HG02870 (cell line): ENCODE results near the gene LIFR.
"Not testable (repeated sequence)": the region's sequence is repeated elsewhere in the genome, so short reads cannot be mapped to it uniquely, and the experiment has no call there.

Experiments used
- ATAC-seq: cut with Tn5 transposase; IDR thresholded peaks from one replicate; pipeline ENCODE4 v1.9.1; 2021; ENCODE audit warnings: mild to moderate bottlenecking, moderate library complexity; ENCODE audit not compliant: unreplicated experiment

Gene LIFR

GRCh38 chr5:38582975-38583319 is 26.5 kb upstream of the LIFR start:
- ATAC-seq: no peak

DNA sequence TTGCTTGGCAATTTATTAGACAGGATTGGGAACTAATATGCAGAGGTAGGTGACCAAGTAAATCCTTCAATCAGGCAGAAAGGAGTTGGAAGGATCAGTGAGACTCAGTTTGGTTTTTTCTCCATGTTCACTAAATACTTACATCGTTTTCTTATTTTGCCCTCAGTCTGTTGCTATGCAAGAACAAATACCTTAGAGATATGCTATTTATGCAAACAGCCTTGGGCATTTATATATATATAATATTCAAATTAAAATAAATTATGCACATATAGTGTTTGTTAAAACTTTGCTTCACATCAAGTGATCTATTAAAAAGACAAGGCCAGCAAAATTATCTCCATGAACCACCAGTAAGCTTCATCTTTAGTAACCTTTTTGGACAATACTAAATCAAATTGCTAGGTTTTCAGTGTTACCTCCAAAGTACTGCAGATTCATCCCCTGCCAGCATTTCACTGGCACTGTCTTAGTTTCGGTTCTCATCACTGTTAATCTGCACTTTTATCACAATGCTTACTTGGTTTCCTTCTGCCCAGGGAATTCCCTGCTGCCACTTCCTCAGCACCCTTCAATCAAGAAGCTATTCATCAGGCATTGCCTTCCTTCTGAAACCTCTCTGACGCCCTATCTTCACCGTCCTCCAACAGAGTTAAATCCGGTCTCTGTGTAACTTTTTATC is 26.0 kb upstream of the LIFR start:
- no peak for ATAC-seq

DNA sequence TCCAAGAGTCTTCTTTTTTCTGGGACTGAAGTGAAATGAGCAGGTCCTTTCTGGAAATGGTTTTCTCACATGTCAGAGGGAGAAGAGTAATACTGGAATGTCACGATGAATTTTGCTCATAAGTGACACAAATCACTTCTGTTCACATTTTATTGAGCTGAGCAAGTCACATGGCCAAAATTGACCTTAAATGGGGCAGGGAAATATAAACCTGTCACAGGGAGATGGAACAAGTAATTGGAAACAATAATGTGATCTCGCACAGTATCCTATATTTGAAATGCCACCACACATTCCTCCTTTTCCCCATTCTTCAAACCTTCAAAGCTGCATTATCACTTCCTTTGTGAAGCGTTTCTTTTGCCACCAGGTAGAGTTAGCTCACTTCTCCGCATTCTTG is 25.2 kb upstream of the LIFR start:
- no peak for ATAC-seq

GRCh38 chr5:38579105-38579504 is 22.7 kb upstream of the LIFR start:
- no peak for ATAC-seq

DNA sequence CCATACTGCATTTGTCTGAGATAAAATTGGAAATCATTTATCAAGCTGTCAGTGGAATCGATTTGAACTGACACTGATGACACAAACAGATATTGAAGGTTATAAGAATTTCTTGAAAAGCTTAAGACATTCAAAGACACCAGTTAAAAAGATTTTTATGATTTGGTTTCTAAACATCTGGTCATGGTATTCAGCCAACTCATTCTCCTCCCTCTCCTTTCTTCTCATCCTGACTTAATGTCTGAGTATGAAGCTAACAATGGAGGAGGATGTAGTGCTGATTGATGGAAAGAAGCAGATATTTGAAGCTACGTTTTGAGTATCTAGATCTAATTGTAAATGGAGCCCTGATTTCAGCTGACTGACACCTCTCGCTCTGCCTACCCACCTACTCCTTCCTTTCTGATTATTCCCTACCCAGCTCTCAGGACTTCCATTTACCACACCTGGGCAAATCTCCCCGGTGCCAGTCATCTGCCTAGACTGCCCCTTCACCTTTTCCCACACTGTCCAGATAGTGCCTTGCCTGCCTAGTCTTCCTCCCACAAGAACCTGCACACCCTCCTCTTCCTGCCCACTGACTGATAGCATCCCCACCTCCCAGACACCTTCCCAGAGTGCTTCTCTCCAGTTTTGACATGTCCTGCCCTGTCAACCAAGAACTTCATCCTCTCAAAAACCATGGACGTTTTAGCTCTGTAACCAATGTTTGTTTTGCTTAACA is 20.7 kb upstream of the LIFR start:
- no peak for ATAC-seq

DNA sequence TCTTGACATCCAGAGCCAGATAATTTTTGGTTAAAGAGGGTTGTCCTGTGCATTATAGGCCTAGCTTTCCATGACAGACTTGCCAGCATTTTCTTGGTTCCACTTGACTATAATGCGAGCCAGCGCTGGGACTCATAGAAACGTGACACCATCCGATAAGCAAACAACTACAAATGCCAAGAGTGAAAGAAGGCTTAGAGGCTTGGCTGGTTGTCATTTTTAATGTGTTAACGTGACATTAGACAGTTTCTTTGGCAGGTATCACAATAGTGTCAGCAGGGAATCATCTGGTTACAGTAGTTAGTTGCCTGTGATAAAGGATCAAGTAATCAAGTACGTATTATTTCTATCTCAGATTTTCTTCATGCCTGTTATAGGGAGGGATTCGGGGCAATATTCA is 20.0 kb upstream of the LIFR start:
- ATAC-seq: no peak

- no peak for ATAC-seq
These were observed 19.0 kb upstream of the LIFR start for GRCh38 chr5:38575476-38575875.

DNA sequence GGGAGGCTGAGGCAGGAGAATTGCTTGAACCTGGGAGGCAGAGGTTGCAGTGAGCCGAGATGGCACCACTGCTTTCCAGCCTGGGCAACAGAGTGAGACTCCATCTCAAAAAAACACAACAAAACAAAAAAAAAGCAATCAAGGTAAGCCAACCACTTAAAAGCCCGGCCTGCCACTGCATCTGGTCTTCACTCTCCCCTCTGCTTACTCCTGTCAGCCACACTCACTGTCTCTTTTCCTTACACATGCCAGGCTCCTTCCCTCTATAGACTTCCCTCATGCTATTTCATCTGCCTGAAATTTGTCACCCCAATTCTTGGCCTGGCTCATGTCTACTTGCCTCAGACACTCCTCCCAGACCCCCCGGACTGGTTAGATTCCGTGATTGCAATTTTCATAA is 17.6 kb upstream of the LIFR start:
- ATAC-seq: no peak

DNA sequence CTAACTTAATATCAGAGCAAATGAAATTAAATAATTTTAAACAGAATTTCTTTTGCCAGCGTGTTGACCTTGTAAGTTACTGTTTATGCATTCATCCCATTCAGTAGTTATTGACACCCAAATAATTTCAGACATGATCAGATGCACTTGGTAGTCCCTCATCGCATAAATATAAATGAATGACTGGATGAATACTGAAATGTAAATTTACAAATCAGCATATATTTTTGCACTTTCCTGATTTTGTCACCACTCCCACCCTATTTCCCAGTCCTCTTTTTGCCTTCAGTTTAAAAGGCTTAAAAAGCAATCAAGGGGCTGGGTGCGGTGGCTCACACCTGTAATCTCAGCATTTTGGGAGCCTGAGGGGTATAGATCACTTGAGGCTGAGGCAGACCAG is 17.1 kb upstream of the LIFR start:
- ATAC-seq: no peak

- no peak for ATAC-seq
These were observed 12.7 kb upstream of the LIFR start for GRCh38 chr5:38569180-38569579.

DNA sequence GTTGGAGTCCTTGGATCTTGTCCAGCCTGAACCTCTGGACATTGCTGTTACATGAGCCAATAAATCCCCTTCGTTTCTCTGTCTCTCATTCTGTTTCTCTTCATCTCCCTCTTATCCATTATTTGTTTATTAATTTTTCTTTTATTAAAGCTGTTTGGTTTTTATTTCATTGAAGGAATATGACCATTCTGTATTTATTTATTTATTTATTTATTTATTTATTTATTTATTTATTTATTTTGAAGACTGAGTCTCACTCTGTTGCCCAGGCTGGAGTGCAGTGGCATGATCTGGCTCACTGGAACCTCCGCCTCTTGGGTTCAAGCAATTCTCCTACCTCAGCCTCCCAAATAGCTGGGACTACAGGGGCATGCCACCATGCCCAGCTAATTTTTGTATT is 10.9 kb upstream of the LIFR start:
- not testable (repeated sequence) for ATAC-seq

GRCh38 chr5:38563624-38564023 is 7.2 kb upstream of the LIFR start:
- ATAC-seq: no peak

DNA sequence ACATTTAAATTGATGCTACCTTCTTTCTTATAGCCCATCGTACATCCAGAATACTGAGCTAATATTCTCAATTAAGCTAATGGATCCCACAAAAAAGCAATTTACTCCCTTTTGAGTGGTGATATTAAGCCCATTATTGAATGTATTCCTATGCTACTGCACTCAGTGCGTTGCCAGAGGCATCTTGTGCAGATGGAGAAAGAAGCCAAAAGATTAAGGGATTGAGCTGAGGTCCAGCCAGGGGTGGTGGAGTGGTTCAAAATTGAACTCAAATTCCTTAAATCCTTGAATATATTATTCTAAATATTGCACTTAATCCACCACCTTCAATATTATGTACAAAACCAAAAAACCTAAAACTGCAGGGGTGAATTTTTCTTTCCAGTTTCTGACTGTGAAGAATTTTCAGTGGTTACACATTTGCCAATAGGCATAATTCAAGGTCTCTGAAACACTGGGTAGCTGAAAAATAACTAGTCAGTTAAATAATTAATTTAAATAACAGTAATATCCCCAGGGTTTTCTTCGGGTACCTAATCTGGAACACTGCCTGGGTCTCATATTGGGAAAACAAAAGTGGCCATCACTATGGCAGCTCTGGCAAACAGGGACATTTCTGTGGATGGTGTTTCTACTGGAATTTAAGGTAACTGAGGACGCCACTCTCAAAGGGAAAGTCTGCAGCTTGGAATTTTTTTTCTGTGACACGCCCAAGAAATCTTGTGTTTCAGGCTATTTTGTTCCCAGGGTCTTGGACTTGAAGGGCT is 6.2 kb upstream of the LIFR start:
- ATAC-seq: no peak

DNA sequence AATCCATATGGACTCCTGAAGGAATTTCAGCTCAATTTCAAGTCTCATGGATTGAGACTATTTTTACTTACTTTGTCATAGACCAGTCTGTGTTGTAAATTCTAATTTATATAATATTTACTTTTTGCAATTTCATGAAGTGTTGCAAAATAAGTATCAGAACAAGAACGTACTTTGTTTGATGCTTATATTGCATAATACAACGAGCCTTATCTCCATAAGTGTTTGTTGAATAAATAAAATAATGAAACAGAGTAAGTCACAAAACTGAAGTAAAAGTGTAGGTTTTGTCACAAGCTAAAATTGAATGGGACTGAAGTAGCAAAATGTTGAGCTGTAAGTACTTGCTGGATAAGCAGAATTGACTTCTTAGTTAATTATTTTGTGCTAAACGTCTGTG is 3.0 kb upstream of the LIFR start:
- ATAC-seq: no peak

DNA sequence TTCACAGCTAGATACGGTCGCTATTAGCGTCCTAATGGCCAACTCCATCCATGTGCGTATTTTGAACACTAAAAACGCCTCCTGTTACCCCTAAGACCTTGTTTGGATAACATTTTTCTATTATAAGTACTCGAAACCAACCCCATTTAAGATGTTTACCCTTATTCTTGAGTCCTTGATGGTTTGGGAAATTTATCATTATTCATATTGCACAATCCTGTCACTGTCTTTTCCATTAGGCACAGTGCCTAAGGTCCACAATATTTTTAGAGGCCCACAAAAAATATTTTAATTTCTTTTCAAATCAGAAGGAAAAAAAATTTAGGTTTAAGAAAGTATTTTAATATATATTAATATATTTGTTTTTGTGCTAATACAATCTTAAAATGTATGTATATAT is 1.3 kb upstream of the LIFR start:
- ATAC-seq: no peak

- ATAC-seq: no peak
These were observed 863 bp upstream of the LIFR start for GRCh38 chr5:38557308-38557710.

GRCh38 chr5:38556088-38556598 is 303 bp downstream of the LIFR start:
- no peak for ATAC-seq

DNA sequence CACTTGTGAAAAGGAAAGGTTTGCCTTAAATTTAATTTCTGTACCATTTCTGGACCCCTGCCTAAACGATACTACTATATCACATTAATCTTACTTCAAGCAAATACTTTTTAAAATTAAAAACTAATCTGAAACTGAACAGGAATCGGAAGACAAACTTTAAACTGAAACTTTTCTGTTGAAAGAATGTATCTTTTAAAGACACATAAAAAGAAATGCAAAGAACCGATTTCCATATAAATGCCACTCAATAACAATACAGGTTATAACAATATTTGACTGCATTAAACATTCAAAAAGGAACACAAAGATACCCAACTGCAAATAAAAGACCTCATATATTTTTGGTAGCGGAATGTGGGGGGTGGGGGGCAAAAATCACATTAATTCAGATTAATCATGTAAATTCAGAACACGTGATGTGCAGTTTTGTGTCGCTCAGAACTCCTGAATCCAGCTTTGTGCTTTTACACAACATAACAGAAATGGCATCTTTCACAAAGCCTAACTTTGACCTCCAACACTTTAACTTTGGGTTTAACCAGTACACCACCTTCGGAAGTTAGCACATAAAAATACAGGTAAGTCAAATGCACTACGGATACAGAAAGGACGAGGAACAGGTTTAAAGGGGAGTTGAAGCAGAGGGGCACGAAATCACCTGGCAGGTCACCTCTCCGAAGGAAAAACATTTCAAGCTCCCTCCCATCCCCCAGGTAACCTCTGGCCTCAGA is 925 bp downstream of the LIFR start:
- no peak for ATAC-seq

- no peak for ATAC-seq
These were observed 1.6 kb downstream of the LIFR start for GRCh38 chr5:38554861-38555260.

- ATAC-seq: no peak
These were observed 2.0 kb downstream of the LIFR start for GRCh38 chr5:38554403-38554802.

DNA sequence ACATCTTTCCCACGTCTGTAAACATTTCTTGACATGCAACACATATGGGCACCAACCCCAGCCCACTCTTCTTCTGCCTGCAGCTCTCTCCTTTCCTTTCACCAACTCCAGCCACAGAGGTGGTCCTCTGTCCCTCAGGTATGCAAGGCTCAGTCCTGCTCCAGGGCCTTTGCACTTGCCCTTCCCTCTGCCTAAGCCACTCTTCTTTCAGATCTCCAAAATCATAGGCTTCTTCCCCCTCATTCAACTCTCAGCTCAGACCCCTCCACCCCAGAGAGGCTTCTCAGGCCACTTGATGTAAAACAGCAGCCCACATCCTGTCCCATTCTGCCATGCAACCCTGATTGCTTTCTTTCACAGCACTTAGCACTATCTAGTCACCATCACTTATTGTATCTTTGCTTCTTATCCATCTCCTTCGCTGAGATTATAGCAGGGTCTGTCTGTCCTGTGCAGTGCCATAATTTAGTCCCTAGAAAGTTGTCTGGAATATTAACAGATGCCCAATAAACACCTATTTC is 3.4 kb downstream of the LIFR start:
- ATAC-seq: no peak
